ENCODE measurements around the gene HSF4.

HSF4 gene

GRCh38 chr16:67150833-67151396 lies 13.6 kb upstream of the HSF4 start, which contains the start of gene B3GNT9:
Gene B3GNT9 (minus strand): TSS chr16:67150998. CDS start chr16:67150485, 513 bp downstream.
- no peaks in the 10 kb centered on the region for H3K4me1 ChIP-seq (ENCODE audit: control insufficient read depth, low read depth, low read length)
- peak within 1 kb of the TSS; percentile 96 for H3K56ac ChIP-seq (ENCODE audit: low read length)
- H3K4ac ChIP-seq (ENCODE audit: low read depth, low read length): peak within 1 kb of the TSS; percentile 45
- peak within 1 kb of the TSS; percentile 86 for H3K9ac ChIP-seq (ENCODE audit: low read length)
- H3K79me1 ChIP-seq (ENCODE audit: low read length): no peaks in the 10 kb centered on the region
- no peak within 1 kb of the TSS for H4K5ac ChIP-seq (ENCODE audit: low read length)
- H3K79me2 ChIP-seq (ENCODE audit: control insufficient read depth, insufficient read depth, low read length): no peaks in the 10 kb centered on the region
- peak within 1 kb of the TSS; percentile 83 for H3K18ac ChIP-seq (ENCODE audit: low read length)
- H3K27me3 ChIP-seq (ENCODE audit: insufficient read depth, low read length, poor library complexity): peaks cover 23% of the 10 kb centered on the region
- peak; percentile 76 for DNase-seq
- H2BK5ac ChIP-seq (ENCODE audit: low read length): peak within 1 kb of the TSS; percentile 10
- no peak within 1 kb of the TSS for H3K27ac ChIP-seq (ENCODE audit: low read depth, low read length)
- peak within 1 kb of the TSS; percentile 61 for H3K4me2 ChIP-seq (ENCODE audit: low read length)
- H3K23ac ChIP-seq (ENCODE audit: low read length): no peak within 1 kb of the TSS
- peak within 1 kb of the TSS; percentile 63 for H3K4me3 ChIP-seq (ENCODE audit: low read length)
- H3K36me3 ChIP-seq (ENCODE audit: control insufficient read depth, insufficient read depth, low read length): peaks cover 3% of the 10 kb centered on the region
- H4K8ac ChIP-seq (ENCODE audit: low read depth, low read length): no peak within 1 kb of the TSS
- no peak within 1 kb of the TSS for H2BK15ac ChIP-seq (replicated peaks; ENCODE audit: low read depth)
- WGBS (ENCODE audit: extremely low coverage, insufficient coverage, low lambda C conversion rate): no CpG with 5 or more reads among the region's 34 CpGs
- no peak within 1 kb of the TSS for H2AK5ac ChIP-seq (ENCODE audit: low read length)
- peak within 1 kb of the TSS; percentile 10 for H2BK120ac ChIP-seq (ENCODE audit: low read depth, low read length)

GRCh38 chr16:67151431-67152097 lies 13.0 kb upstream of the HSF4 start:
- Histone ChIP-seq H3K9ac (ENCODE audit: low read length) (peak overlapping the region; percentile 86), H3K27me3 (ENCODE audit: insufficient read depth, low read length, poor library complexity) (peaks cover 29% of the 10 kb centered on the region), H3K18ac (ENCODE audit: low read length) (no peak overlapping the region), H2AK5ac (ENCODE audit: low read length) (no peak overlapping the region), H3K27ac (ENCODE audit: low read depth, low read length) (no peak overlapping the region), H3K36me3 (ENCODE audit: control insufficient read depth, insufficient read depth, low read length) (peaks cover 3% of the 10 kb centered on the region), H3K79me1 (ENCODE audit: low read length) (no peaks in the 10 kb centered on the region), H2BK15ac (replicated peaks; ENCODE audit: low read depth) (no peak overlapping the region), H3K79me2 (ENCODE audit: control insufficient read depth, insufficient read depth, low read length) (no peaks in the 10 kb centered on the region), H3K4ac (ENCODE audit: low read depth, low read length) (no peak overlapping the region), H4K8ac (ENCODE audit: low read depth, low read length) (no peak overlapping the region), H3K4me2 (ENCODE audit: low read length) (peak overlapping the region; percentile 61), H2BK5ac (ENCODE audit: low read length) (no peak overlapping the region), H4K5ac (ENCODE audit: low read length) (no peak overlapping the region), H2BK120ac (ENCODE audit: low read depth, low read length) (no peak overlapping the region), H3K4me3 (ENCODE audit: low read length) (no peak overlapping the region), H3K4me1 (ENCODE audit: control insufficient read depth, low read depth, low read length) (no peaks in the 10 kb centered on the region), H3K56ac (ENCODE audit: low read length) (peak overlapping the region; percentile 96), H3K23ac (ENCODE audit: low read length) (no peak overlapping the region)
- no CpG with 5 or more reads among the region's 8 CpGs for WGBS (ENCODE audit: extremely low coverage, insufficient coverage, low lambda C conversion rate)
- DNase-seq: peak; percentile 38

DNA sequence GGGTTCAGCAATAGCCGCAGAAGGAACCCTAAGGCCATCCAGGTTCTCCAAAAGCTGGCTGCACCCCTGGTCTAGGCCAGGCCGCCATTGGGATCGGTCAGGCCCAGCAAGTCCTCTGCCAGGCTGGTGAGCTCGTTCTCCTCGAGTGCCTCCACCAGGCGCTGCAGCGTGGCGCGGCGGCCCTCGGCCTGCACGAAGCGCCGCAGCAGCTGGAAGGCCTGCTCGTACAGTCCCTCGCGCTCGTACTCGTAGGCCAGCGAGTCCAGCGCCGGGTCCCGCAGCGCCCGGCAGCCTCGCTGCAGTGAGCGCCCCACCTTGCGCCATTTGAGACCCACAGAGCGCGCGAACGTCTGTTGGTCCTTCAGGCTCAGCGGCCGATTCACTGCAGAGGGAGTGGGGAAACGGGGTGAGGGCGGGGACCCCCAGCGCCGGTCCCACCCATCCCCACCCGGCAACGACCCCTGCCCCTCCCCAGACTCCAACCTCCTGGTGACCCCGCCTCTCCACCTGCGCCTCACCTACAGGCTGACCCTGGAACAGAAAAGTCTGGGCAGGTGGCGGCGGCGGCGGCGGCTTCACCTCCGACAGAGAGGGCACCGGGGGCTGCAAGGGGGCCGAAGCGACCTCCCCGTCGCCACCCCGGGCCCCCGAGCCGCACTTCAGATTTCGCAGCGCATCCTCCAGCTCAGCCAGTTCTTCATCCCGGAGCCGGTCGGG lies 9.8 kb upstream of the HSF4 start:
- Histone ChIP-seq H3K4me1 (ENCODE audit: control insufficient read depth, low read depth, low read length) (no peaks in the 10 kb centered on the region), H3K18ac (ENCODE audit: low read length) (no peak overlapping the region), H3K9ac (ENCODE audit: low read length) (no peak overlapping the region), H3K4me3 (ENCODE audit: low read length) (no peak overlapping the region), H3K56ac (ENCODE audit: low read length) (no peak overlapping the region), H2BK120ac (ENCODE audit: low read depth, low read length) (no peak overlapping the region), H4K5ac (ENCODE audit: low read length) (no peak overlapping the region), H3K79me2 (ENCODE audit: control insufficient read depth, insufficient read depth, low read length) (no peaks in the 10 kb centered on the region), H3K4me2 (ENCODE audit: low read length) (no peak overlapping the region), H2AK5ac (ENCODE audit: low read length) (no peak overlapping the region), H3K4ac (ENCODE audit: low read depth, low read length) (no peak overlapping the region), H3K27ac (ENCODE audit: low read depth, low read length) (no peak overlapping the region), H4K8ac (ENCODE audit: low read depth, low read length) (no peak overlapping the region), H3K79me1 (ENCODE audit: low read length) (no peaks in the 10 kb centered on the region), H2BK5ac (ENCODE audit: low read length) (no peak overlapping the region), H3K27me3 (ENCODE audit: insufficient read depth, low read length, poor library complexity) (peaks cover 48% of the 10 kb centered on the region), H2BK15ac (replicated peaks; ENCODE audit: low read depth) (no peak overlapping the region), H3K36me3 (ENCODE audit: control insufficient read depth, insufficient read depth, low read length) (no peaks in the 10 kb centered on the region), H3K23ac (ENCODE audit: low read length) (peak overlapping the region; percentile 66)
- DNase-seq: no peak
- no CpG with 5 or more reads among the region's 61 CpGs for WGBS (ENCODE audit: extremely low coverage, insufficient coverage, low lambda C conversion rate)

DNA sequence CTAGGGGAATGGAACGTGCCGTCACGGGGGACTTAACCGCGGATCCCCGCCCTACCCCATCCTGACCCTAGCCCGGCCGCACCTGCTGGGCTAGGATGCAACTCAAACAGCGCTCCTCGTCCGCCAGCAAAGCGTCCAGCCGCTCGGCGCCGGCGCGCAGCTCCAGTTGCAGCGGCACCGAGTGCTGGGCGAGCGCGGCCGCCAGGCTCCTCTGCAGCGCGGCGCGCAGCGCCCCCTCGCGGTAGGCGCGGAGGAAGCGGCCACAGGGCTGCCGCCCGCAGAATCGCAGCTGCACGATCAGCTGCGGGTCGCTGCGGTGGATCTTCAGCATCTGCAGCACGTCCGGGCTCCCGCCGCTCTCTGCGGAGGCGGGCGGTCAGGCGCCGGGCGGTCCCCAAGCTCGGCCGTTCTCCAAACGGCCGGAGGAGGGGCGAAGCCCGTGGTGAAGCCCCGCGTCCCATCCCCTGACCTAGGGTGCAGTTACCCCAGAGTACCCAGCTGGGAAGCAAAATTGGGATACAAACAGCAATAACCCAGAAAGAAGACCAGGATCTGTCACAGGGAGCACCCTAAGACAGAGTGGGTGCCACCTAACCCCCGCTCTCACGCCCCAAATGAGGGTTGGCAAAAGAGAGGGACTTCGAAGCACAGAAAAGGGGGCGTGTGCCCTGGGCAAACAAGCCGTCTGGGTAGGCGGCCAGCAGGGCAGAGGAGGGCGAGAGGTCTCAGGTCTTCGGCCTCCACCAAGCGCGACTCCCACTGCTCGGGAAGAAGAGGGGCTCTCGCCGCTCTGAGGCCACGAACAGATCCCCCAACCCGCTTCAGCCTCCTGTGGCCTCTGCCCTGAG lies 9.0 kb upstream of the HSF4 start:
- no peak overlapping the region for H3K23ac ChIP-seq (ENCODE audit: low read length)
- no peaks in the 10 kb centered on the region for H3K79me2 ChIP-seq (ENCODE audit: control insufficient read depth, insufficient read depth, low read length)
- WGBS (ENCODE audit: extremely low coverage, insufficient coverage, low lambda C conversion rate): no CpG with 5 or more reads among the region's 74 CpGs
- no peaks in the 10 kb centered on the region for H3K4me1 ChIP-seq (ENCODE audit: control insufficient read depth, low read depth, low read length)
- H4K8ac ChIP-seq (ENCODE audit: low read depth, low read length): no peak overlapping the region
- H3K27me3 ChIP-seq (ENCODE audit: insufficient read depth, low read length, poor library complexity): peaks cover 48% of the 10 kb centered on the region
- no peak overlapping the region for H3K4me3 ChIP-seq (ENCODE audit: low read length)
- H3K79me1 ChIP-seq (ENCODE audit: low read length): no peaks in the 10 kb centered on the region
- no peak overlapping the region for H2BK15ac ChIP-seq (replicated peaks; ENCODE audit: low read depth)
- peak; percentile 82 for DNase-seq
- H2BK120ac ChIP-seq (ENCODE audit: low read depth, low read length): no peak overlapping the region
- H3K9ac ChIP-seq (ENCODE audit: low read length): no peak overlapping the region
- no peak overlapping the region for H2AK5ac ChIP-seq (ENCODE audit: low read length)
- H3K36me3 ChIP-seq (ENCODE audit: control insufficient read depth, insufficient read depth, low read length): no peaks in the 10 kb centered on the region
- no peak overlapping the region for H4K5ac ChIP-seq (ENCODE audit: low read length)
- no peak overlapping the region for H3K56ac ChIP-seq (ENCODE audit: low read length)
- H3K27ac ChIP-seq (ENCODE audit: low read depth, low read length): no peak overlapping the region
- H2BK5ac ChIP-seq (ENCODE audit: low read length): no peak overlapping the region
- no peak overlapping the region for H3K18ac ChIP-seq (ENCODE audit: low read length)
- no peak overlapping the region for H3K4ac ChIP-seq (ENCODE audit: low read depth, low read length)
- H3K4me2 ChIP-seq (ENCODE audit: low read length): no peak overlapping the region

DNA sequence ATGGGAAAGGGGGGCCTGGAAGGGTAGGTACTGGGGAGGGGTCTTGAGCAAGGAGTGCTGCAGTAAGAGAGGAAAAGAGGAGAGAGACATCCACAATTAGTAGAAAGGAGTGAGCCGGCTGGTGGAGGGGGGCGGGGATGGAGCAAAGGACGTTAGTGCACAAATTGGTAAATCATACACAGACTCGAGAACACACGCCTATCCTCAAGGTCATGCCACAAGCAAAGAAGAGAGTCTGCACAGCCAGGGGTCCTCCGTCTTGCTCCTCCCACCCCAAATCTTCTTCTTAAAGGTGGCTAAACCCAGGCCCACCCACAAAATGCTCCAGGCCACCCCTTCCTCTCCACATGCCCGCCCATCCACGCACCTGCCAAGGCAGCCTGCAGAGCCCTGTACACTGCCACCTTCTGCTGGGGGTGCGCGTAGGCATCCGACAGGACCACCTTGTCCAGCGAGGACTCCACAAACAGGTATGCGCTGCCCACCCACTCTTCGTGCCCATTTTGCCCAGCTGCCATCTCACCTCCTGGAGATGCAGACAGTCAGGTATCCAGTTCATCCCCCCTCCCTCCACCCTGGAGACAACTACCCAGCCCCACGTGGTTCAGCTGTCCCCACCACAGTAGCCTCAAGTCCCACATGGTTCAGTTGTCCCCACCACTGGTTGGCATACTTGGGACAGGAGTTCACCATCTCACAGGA lies 8.3 kb upstream of the HSF4 start:
- H3K18ac ChIP-seq (ENCODE audit: low read length): no peak overlapping the region
- H3K23ac ChIP-seq (ENCODE audit: low read length): no peak overlapping the region
- no peak overlapping the region for H3K9ac ChIP-seq (ENCODE audit: low read length)
- peaks cover 48% of the 10 kb centered on the region for H3K27me3 ChIP-seq (ENCODE audit: insufficient read depth, low read length, poor library complexity)
- no peak overlapping the region for H3K4me2 ChIP-seq (ENCODE audit: low read length)
- no CpG with 5 or more reads among the region's 15 CpGs for WGBS (ENCODE audit: extremely low coverage, insufficient coverage, low lambda C conversion rate)
- no peak overlapping the region for H4K8ac ChIP-seq (ENCODE audit: low read depth, low read length)
- no peak overlapping the region for H2BK120ac ChIP-seq (ENCODE audit: low read depth, low read length)
- no peaks in the 10 kb centered on the region for H3K79me1 ChIP-seq (ENCODE audit: low read length)
- no peak overlapping the region for H4K5ac ChIP-seq (ENCODE audit: low read length)
- H3K4ac ChIP-seq (ENCODE audit: low read depth, low read length): no peak overlapping the region
- no peak overlapping the region for H2AK5ac ChIP-seq (ENCODE audit: low read length)
- no peaks in the 10 kb centered on the region for H3K4me1 ChIP-seq (ENCODE audit: control insufficient read depth, low read depth, low read length)
- no peak overlapping the region for H2BK15ac ChIP-seq (replicated peaks; ENCODE audit: low read depth)
- no peak overlapping the region for H3K27ac ChIP-seq (ENCODE audit: low read depth, low read length)
- H3K56ac ChIP-seq (ENCODE audit: low read length): no peak overlapping the region
- H3K36me3 ChIP-seq (ENCODE audit: control insufficient read depth, insufficient read depth, low read length): no peaks in the 10 kb centered on the region
- H3K4me3 ChIP-seq (ENCODE audit: low read length): no peak overlapping the region
- no peak for DNase-seq
- H2BK5ac ChIP-seq (ENCODE audit: low read length): no peak overlapping the region
- no peaks in the 10 kb centered on the region for H3K79me2 ChIP-seq (ENCODE audit: control insufficient read depth, insufficient read depth, low read length)

All from mesendoderm (in vitro differentiated cells).